GM12873 (cell line): ENCODE measurements around the gene WDR75.

Experiments
- TF ChIP-seq, protein P1 (sequence below): IDR thresholded peaks from 2 replicates; pipeline ENCODE4 v1.5.1; 2012; ENCODE audit warnings: low read depth, mild to moderate bottlenecking, moderate library complexity, low read length, control low read depth; ENCODE audit not compliant: insufficient read depth; ENCODE audit errors: missing control alignments

Gene WDR75

DNA sequence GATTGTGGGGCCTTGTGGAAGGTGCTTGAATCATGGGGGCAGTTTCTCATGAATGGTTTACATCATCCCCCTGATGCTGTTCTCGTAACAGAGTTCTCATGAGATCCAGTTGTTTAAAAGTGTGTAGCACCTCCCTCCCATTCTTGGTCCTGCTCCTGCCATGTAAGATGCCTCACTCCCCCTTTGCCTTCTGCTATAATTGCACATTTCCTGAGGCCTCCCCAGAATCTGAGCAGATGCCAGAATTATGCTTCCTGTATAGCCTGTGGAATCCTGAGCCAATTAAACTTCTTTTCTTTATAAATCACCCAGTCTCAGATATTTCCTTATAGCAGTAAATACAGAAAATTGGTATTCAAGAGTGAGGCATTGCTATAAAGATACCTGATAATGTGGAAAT is 15.6 kb upstream of the WDR75 start:
- TF ChIP-seq, protein P1, sequence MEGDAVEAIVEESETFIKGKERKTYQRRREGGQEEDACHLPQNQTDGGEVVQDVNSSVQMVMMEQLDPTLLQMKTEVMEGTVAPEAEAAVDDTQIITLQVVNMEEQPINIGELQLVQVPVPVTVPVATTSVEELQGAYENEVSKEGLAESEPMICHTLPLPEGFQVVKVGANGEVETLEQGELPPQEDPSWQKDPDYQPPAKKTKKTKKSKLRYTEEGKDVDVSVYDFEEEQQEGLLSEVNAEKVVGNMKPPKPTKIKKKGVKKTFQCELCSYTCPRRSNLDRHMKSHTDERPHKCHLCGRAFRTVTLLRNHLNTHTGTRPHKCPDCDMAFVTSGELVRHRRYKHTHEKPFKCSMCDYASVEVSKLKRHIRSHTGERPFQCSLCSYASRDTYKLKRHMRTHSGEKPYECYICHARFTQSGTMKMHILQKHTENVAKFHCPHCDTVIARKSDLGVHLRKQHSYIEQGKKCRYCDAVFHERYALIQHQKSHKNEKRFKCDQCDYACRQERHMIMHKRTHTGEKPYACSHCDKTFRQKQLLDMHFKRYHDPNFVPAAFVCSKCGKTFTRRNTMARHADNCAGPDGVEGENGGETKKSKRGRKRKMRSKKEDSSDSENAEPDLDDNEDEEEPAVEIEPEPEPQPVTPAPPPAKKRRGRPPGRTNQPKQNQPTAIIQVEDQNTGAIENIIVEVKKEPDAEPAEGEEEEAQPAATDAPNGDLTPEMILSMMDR: no peak

DNA sequence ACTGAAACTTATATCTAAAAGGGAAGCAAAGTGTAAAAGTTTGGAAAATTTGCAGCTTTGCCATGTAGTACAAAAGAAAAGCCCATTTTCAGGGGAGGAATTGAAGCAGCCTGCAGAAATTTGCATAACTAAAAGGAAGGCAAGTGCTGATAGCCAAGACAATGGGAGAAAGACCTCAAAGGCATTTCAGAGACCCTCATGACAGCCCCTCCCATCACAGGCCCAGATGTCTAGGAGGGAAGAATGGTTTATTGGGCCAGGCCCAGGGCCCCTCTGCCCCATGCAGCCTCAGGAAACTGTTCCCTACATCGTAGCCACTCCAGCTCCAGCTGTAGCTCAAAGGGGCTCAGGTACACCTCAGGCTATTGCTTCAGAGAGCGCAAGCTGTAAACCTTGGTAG is 14.4 kb upstream of the WDR75 start:
- TF ChIP-seq, protein P1: no peak

DNA sequence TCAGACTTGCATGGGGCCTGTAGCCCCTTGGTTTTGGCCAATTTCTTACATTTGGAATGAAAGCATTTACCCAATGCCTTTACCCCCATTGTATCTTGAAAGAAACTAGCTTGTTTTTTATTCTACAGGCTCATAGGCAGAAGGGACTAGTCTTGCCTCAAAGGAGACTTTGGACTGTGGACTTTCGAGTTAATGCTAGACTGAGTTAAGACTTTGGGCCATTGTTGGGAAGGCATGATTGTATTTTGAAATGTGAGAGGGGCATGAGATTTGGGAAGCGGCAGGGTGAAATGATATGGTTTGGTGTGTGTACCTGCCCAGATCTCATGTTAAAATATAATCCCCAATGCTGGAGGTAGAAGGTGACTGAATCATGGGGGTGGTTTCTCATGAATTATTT is 13.4 kb upstream of the WDR75 start:
- TF ChIP-seq, protein P1: no peak

DNA sequence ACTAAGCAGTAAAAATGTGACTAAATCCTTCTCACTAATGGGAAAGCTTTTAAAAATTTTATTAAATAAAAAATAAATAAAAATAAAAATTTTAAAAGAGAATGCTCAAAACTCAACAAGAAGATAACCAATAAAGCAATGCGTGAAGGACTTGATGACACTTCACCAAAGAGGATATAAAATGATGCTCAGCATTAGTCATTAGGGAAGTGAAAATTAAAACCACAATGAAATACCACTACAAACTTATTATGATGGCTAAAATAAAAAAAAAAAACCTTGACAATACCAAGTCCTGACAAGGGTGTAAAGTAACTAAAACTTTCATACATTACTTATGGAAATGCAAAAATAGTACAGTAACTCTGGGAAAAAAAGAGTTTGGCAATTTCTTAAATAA is 3.3 kb upstream of the WDR75 start:
- TF ChIP-seq, protein P1: no peak

DNA sequence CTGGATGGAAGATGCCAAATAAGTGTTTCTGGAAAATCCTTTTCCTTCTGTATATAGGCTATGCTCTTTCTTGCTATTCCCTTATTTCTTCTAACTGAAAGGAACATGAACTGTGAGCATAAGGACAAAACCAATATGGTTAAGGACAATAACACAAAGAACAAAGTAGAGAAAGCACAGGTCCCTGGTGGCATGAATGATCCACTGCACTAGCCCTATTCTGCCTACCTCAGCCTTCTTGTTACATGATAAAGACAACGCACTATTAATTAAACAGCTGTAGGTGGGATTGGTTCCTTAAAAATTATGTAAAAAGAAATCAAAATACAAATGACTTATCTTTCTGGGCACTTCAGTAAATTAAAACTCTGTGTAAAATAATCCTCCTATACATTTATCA is 1.9 kb upstream of the WDR75 start:
- TF ChIP-seq, protein P1: peak; percentile 28

DNA sequence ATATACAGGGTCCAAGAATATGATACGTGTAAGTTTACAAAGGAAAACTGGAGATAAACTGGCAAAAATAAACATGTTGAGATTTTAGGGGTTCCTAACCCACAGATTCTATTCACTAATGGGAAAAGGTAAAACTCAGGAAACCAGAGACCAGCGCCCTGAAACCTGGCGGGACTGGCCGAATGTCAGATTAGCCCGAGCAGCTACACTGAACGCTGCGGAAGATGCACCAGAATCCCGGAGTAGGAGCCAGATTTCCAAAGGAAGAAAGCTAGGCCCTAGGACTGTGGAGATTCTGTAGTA is 679 bp upstream of the WDR75 start:
- TF ChIP-seq, protein P1: no peak

DNA sequence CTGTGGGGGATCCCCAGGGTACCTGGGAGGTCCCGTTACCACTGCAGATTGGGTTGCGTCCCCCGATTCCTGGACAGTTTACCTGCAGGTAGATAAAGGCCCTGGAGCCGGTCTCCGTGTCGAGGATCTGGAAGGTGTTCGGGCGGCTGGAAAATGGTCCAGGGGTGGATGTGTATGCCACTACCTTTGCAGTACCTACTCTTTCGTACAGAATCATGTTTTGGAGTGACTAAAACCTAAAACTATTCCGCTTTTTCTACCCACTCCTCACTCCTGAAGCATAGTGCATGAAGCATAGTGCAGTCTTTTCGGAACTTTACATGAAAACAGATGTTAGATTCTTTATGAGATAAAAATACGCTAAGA is 418 bp downstream of the WDR75 start:
- TF ChIP-seq, protein P1: no peak

DNA sequence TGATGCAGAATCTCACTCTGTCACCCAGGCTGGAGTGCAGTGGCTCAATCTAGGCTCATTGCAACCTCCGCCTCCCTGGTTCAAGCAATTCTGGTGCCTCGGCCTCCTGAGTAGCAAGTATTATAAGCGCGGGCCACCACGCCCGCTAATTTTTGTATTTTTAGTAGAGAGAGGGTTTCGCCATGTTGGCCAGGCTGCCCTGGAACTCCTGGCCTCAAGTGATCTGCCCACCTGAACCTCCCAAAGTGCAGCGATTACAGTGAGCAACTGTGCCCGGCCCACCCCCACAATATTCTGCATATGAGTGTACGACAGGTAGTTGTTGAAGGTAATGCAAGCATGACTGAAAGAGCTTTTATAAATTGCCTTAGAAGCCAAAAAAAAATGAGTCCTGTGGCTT is 1.2 kb downstream of the WDR75 start:
- TF ChIP-seq, protein P1: no peak
